B cell (primary cell): ENCODE results near the gene OR14K1.

Source experiments
- EZH2 ChIP-seq: IDR thresholded peaks from 2 replicates; pipeline ENCODE4 v1.6.1; 2012; ENCODE audit warnings: borderline replicate concordance, low read depth, mild to moderate bottlenecking, moderate library complexity, low read length; ENCODE audit not compliant: insufficient read depth, poor library complexity, severe bottlenecking
- TF ChIP-seq, protein P1 (sequence below): fragments of 200-600 bp; IDR thresholded peaks from one replicate; pipeline ENCODE4 v1.8.0; 2022; ENCODE audit warnings: antibody characterized with exemption, mild to moderate bottlenecking

- TF ChIP-seq, protein P1, sequence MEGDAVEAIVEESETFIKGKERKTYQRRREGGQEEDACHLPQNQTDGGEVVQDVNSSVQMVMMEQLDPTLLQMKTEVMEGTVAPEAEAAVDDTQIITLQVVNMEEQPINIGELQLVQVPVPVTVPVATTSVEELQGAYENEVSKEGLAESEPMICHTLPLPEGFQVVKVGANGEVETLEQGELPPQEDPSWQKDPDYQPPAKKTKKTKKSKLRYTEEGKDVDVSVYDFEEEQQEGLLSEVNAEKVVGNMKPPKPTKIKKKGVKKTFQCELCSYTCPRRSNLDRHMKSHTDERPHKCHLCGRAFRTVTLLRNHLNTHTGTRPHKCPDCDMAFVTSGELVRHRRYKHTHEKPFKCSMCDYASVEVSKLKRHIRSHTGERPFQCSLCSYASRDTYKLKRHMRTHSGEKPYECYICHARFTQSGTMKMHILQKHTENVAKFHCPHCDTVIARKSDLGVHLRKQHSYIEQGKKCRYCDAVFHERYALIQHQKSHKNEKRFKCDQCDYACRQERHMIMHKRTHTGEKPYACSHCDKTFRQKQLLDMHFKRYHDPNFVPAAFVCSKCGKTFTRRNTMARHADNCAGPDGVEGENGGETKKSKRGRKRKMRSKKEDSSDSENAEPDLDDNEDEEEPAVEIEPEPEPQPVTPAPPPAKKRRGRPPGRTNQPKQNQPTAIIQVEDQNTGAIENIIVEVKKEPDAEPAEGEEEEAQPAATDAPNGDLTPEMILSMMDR, result no peak
- no peak for TF ChIP-seq EZH2
Measured at GRCh38 chr1:247747616-247748015, 9.2 kb downstream of the OR14K1 start.
